CD4-positive, alpha-beta T cell treated with Interferon gamma for 1 hour (primary cell): Measurements from ENCODE around the gene TRMT10C.
A peak's percentile ranks its signal among the peaks of the same experiment; 100 is the strongest.
"Not testable (repeated sequence)": the region's sequence is repeated elsewhere in the genome, so short reads cannot be mapped to it uniquely, and the experiment has no call there.

Experiments
- DNase-seq: peaks from one replicate; pipeline ENCODE4 v3.0.0-alpha.2; 2020

Gene TRMT10C

GRCh38 chr3:101549473-101549872 is 12.2 kb upstream of the TRMT10C start:
- no peak for DNase-seq

DNA sequence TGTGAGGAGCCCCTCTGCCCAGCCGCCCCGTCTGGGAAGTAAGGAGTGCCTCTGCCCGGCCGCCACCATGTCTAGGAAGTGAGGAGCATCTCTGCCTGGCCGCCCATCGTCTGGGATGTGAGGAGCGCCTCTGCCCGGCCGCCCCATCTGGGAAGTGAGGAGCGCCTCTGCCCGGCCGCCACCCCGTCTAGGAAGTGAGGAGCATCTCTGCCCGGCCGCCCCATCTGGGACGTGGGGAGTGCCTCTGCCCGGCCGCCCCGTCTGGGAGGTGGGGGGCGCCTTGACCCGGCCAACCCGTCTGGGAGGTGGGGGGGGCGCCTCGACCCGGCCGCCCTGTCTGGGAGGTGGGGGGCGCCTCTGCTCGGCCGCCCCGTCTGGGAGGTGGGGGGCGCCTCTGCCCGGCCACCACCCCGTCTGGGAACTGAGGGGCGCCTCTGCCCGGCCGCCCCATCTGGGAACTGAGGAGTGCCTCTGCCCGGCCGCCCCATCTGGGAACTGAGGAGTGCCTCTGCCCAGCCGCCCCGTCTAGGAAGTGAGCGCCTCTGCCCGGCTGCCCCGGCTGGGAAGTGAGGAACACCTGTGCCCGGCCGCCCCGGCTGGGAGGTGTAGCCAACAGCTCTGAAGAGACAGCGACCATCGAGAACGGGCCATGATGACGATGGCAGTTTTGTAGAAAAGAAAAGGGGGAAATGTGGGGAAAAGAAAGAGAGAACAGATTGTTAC is 10.1 kb upstream of the TRMT10C start:
- not testable (repeated sequence) for DNase-seq

DNA sequence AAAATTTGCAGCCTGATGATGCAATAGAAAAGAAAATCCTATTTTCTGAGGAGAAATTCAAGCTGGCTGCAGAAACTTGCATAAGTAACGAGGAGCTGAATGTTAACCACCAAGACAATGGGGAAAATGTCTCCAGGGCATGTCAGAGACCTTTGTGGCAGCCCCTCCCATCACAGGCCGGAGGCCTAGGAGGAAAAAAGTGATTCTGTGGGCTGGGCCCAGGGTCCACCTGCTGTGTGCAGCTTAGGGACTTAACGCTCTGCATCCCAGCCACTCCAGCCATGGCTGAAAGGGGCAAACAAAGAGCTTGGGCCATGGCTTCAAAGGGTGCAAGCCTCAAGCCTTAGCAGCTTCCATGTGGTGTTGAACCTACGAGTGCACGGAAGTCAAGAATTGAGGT is 8.3 kb upstream of the TRMT10C start:
- DNase-seq, result not testable (repeated sequence)

- DNase-seq, result no peak
These were observed 5.6 kb upstream of the TRMT10C start for GRCh38 chr3:101556064-101556463.

DNA sequence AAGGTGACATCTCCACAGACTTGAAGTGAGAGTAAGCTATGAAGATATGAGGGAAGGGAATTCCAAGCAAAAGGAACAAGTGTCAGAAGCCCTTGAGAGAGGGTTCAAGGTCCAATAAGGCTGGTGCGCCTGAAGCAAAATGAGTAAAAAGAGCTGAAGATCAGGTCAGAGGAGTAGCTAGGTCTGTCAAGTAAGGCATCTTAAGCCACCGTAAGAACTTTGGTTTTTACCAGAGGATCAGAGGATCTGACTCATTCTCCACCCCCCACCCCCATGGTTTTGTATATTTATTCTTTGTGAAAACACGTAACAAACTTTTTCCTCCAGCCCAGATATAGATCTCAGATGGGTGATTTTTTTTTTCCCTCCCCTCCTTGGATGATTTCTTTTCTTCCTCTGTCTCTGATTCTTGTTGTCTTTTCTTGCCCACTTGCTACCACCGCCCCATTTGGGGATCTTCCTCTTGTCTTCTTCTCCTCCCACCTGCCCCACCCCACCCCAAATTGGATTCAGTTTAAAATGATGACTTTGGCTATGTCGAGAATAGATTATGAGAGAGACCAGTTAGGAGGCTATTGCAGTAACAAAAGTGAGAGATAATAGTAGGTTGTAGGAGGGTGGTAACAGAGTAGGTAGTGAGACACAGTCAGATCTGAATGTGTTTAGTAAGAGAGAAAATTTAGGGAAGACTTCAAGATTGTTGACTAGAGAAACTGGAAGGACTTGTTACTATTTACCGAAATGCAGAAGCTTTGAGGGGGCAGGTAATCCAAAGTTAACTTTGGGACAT is 6.1 kb downstream of the TRMT10C start:
- DNase-seq, result no peak

DNA sequence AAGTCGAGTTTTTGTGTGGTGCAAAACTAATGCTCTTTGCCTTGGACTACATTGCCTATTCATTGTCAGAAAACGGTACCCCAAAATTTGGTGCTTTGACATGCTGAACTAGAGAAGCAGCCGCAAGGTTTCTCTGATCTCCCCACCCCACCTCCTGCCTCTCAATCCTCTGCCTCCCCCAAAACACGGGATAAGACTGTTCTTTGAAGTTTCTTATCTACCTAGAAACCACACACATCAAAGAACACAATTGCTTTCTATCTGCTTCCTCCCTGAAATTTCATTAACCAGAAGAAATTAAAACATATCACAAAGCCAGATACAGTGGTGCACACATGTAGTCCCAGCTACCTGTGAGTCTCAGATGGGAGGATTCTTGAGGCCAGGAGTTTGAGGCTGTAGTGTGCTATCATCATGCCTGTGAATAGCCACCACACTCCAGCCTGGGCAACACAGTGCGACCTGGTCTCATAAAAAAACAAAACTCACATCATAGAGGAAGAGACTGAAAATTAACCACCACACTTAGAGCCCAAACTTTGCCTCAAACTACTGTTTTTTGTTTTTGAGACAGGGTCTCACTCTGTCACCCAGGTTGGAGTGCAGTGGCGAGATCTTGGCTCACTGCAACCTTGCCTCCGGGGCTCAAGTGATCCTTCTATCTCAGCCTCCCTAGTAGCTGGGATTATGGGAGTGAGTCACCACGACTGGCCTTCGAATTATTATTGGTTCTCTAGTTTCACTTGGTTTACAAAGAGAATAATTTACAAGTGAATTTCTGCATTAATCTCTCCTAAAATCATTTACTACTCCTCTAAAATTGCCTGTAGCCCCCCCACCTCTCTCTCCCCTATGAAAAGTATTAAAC is 9.6 kb downstream of the TRMT10C start:
- no peak for DNase-seq

- peak; percentile 97 for DNase-seq
These were observed 12.1 kb downstream of the TRMT10C start, which contains the start of gene PCNP for GRCh38 chr3:101573449-101574387. Gene PCNP (plus strand): TSS chr3:101574180. CDS start chr3:101574216, 36 bp downstream.

GRCh38 chr3:101574388-101575112 is 12.9 kb downstream of the TRMT10C start:
- peak; percentile 59 for DNase-seq

GRCh38 chr3:101577286-101577685 is 15.6 kb downstream of the TRMT10C start:
- DNase-seq, result no peak

- no peak for DNase-seq
These were observed 26.9 kb downstream of the TRMT10C start for GRCh38 chr3:101588616-101589015.

- no peak for DNase-seq
These were observed 29.4 kb downstream of the TRMT10C start for GRCh38 chr3:101591071-101591470.

DNA sequence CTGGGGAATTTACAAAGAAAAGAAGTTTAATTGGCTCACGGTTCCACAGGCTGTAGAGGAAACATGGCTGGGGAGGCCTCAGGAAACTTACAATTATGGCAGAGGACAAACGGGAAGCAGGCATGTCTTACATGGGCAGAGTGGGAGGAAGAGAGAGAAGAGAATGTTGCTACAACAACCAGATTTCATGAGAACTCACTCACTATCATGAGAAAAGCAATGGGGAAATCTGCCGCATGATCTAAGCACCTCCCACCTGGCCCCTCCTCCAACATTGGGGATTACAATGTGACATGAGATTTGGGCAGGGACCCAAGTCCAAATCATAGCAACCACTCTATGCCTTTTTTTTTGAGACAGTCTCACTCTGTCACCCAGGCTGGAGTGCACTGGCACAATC is 41.1 kb downstream of the TRMT10C start:
- DNase-seq, result no peak

DNA sequence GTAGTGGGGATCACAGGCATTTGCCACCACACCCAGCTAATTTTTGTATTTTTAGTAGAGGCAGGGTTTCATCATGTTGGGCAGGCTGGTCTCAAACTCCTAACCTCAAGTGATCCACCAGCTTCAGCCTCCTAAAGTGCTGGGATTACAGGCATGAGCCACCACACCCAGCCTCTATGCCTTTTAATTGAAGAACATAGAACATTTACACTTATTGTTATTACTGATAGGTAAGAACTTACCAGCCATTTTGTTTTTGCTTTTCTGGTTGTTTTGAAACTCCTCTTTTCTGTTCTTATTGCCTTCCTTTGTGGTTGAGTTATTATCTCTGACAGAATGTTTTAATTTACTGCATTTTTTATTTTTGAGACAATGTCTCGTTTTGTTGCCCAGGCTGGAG is 41.5 kb downstream of the TRMT10C start:
- no peak for DNase-seq

DNA sequence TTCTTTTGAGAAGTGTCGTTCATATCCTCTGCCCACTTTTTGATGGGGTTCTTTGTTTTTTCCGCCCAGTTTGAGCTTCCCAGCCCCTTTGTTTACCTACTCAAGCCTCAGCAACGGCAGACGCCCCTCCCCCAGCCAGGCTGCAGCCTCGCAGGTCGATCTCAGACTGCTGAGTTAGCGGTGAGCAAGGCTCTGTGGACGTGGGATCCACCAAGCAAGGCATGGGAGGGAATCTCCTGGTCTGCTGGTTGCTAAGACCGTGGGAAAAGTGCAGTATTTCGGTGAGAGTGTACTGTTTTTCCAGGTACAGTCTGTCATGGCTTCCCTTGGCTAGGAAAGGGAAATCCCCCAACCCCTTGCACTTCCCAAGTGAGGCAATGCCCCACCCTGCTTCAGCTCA is 43.7 kb downstream of the TRMT10C start:
- DNase-seq, result not testable (repeated sequence)

GRCh38 chr3:101611023-101611422 is 49.4 kb downstream of the TRMT10C start:
- no peak for DNase-seq

- DNase-seq, result not testable (repeated sequence)
These were observed 51.3 kb downstream of the TRMT10C start for GRCh38 chr3:101613014-101613413.

- DNase-seq, result no peak
These were observed 53.9 kb downstream of the TRMT10C start for GRCh38 chr3:101615525-101615924.
